Loucy (cell line): Measurements from ENCODE around the gene IRAK3.

Source experiments
- EZH2phosphoT487 ChIP-seq: fragments of 200-600 bp; IDR thresholded peaks from 2 replicates; pipeline ENCODE4 v1.6.1; 2018; ENCODE audit warnings: antibody characterized with exemption, mild to moderate bottlenecking, moderate library complexity, borderline replicate concordance
- TF ChIP-seq, protein P1 (sequence below): fragments of 200-600 bp; sonication (generic); conservative IDR thresholded peaks from 2 replicates; pipeline ENCODE4 v1.5.1; 2014; ENCODE audit warnings: mild to moderate bottlenecking, antibody characterized with exemption, low read length

DNA sequence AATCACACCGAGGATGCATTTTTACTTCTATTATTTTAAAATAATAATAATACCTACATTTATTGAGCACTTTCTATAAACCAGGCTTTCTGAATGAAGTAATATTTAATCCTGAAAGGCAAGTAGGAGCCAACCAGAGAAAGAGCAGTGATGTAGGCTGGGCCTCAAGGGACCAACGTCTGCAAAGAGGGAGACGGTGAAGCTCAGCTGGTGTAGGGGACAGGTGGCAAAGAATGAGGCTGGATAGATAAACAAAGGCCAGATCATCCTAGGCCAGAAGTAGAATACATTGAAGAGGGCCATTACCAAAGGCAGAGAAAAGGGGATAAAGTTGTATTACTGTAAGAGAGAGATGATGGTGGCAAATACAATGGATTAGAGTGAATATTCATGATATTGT is 18.4 kb upstream of the IRAK3 start:
- TF ChIP-seq, protein P1, sequence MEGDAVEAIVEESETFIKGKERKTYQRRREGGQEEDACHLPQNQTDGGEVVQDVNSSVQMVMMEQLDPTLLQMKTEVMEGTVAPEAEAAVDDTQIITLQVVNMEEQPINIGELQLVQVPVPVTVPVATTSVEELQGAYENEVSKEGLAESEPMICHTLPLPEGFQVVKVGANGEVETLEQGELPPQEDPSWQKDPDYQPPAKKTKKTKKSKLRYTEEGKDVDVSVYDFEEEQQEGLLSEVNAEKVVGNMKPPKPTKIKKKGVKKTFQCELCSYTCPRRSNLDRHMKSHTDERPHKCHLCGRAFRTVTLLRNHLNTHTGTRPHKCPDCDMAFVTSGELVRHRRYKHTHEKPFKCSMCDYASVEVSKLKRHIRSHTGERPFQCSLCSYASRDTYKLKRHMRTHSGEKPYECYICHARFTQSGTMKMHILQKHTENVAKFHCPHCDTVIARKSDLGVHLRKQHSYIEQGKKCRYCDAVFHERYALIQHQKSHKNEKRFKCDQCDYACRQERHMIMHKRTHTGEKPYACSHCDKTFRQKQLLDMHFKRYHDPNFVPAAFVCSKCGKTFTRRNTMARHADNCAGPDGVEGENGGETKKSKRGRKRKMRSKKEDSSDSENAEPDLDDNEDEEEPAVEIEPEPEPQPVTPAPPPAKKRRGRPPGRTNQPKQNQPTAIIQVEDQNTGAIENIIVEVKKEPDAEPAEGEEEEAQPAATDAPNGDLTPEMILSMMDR: no peak
- TF ChIP-seq EZH2phosphoT487: no peak
